Aorta (tissue), 5 donors: ENCODE results near the gene NFKBIB. TPM values are rescaled to one million over a fixed set of nuclear protein-coding genes. Genes with fewer than 3 reads are reported as not detected.
"Not testable (repeated sequence)": the region's sequence is repeated elsewhere in the genome, so short reads cannot be mapped to it uniquely, and the experiment has no call there.

Experiments
- ATAC-seq: fragments of 200-7000 bp; cut with Tn5 transposase; one replicate; pipeline ENCODE4 v1.9.1; 2022; ENCODE audit warnings: moderate library complexity; ENCODE audit not compliant: low FRiP score
- DNase-seq, 2 donors: peaks; one replicate each; pipeline ENCODE4 v3.0.0-alpha.2; 2020
- H3K27ac ChIP-seq, 2 donors: one replicate each; pipeline ENCODE4 v1.5.1; 2013; ENCODE audit warnings: low read length in 2 of 2, mild to moderate bottlenecking in 2 of 2, moderate library complexity in 2 of 2, control low read depth in 1 of 2, inconsistent platforms in 1 of 2, low read depth in 1 of 2
- H3K27me3 ChIP-seq, 2 donors: one replicate each; pipeline ENCODE4 v1.6.1; 2013; ENCODE audit warnings: control low read depth in 1 of 2, low read length in 1 of 2, mild to moderate bottlenecking in 1 of 2, moderate library complexity in 1 of 2; ENCODE audit not compliant: insufficient read depth in 2 of 2, control insufficient read depth in 1 of 2
- H3K36me3 ChIP-seq, 2 donors: one replicate each; pipeline ENCODE4 v1.6.1; 2013; ENCODE audit warnings: control low read depth in 1 of 2, low read length in 1 of 2, mild to moderate bottlenecking in 1 of 2; ENCODE audit not compliant: insufficient read depth in 2 of 2, control insufficient read depth in 1 of 2
- H3K4me1 ChIP-seq, 2 donors: one replicate each; pipeline ENCODE4 v1.6.1; 2013; ENCODE audit warnings: low read length in 2 of 2, control low read depth in 1 of 2, mild to moderate bottlenecking in 1 of 2, moderate library complexity in 1 of 2; ENCODE audit not compliant: insufficient read depth in 2 of 2, control insufficient read depth in 1 of 2
- H3K4me3 ChIP-seq, 2 donors: one replicate each; pipeline ENCODE4 v1.5.1; 2013; ENCODE audit warnings: low read length in 2 of 2, control low read depth in 1 of 2, mild to moderate bottlenecking in 1 of 2
- H3K9me3 ChIP-seq: one replicate; pipeline ENCODE4 v1.6.1; 2013; ENCODE audit warnings: mild to moderate bottlenecking, low read length; ENCODE audit not compliant: control insufficient read depth
- WGBS, 2 donors: extraction: QIAGEN DNeasy Blood & Tissue Kit; methylation state at CpG; one replicate each; pipeline ENCODE4 v1.1.7; 2013; 5-methylcytosine and 5-hydroxymethylcytosine counted together
- intact Hi-C, 2 donors: fragments of 100-400 bp; cut with DNase I; formaldehyde crosslinking; loops; one replicate each; pipeline versions ENCODE4 v1.14.2 to v1.15.0; 2022
- polyA plus RNA-seq, 2 donors: library from polyadenylated mRNA; stranded (reverse); fragments of 200-250 nt; gene quantifications; one replicate each; pipeline ENCODE4 v1.2.3, GENCODE V29; 2013
- total RNA-seq, 2 donors: library from RNA; stranded (reverse); fragmentation: NEBNext Ultra II Directional; extraction: Animal tissue kit (Norgen Biotek cat#: 25700); gene quantifications; one replicate each; pipeline ENCODE4 v1.2.1, GENCODE V29; 2021
- donor health status: healthy with polysubstance abuse.
- donor health status: Bipolar disorder and iron deficiency.
- donor health status: DM: no; HTN: no; CAD: no.
- donor health status: DM: no; HTN: no; CAD: no.
- donor health status: DM: yes; HTN: yes; CAD: no.

The NFKBIB gene
- total and polyA plus RNA-seq, 4 donors, result 16.0 to 30.1 (median 24.0) TPM

GRCh38 chr19:38879400-38879751 lies 20.4 kb upstream of the NFKBIB start:
- no peak overlapping the region for H3K27ac ChIP-seq
- H3K36me3 ChIP-seq, result no peaks in the 10 kb centered on the region
- no peak overlapping the region for H3K4me3 ChIP-seq
- intact Hi-C loops, result loop anchor here (10.0 kb wide), 3 partner anchors 115 to 365 kb away; no protein-coding TSS in a partner anchor
- H3K27me3 ChIP-seq, result no peaks in the 10 kb centered on the region
- H3K9me3 ChIP-seq, result no peaks in the 10 kb centered on the region
- ATAC-seq, result no peak
- no peaks in the 10 kb centered on the region for H3K4me1 ChIP-seq
- DNase-seq, result no peak
- 85 to 87% methylated on average over 11 of the region's 11 CpGs for WGBS, 2 donors

- no peak overlapping the region for H3K4me3 ChIP-seq
- no peaks in the 10 kb centered on the region for H3K9me3 ChIP-seq
- H3K4me1 ChIP-seq, result no peaks in the 10 kb centered on the region
- no peak for ATAC-seq
- intact Hi-C loops, result loop anchor here in 1 of 2 donors (10.0 kb wide), 1 partner anchor 475 kb away; the partner anchor contains the start of gene FAM98C
- WGBS, 2 donors, result 92% methylated on average over 17 to 19 of the region's 19 CpGs
- no peak for DNase-seq
- no peaks in the 10 kb centered on the region for H3K36me3 ChIP-seq
- H3K27me3 ChIP-seq, result no peaks in the 10 kb centered on the region
- H3K27ac ChIP-seq, result no peak overlapping the region
These were observed 19.5 kb upstream of the NFKBIB start for GRCh38 chr19:38880076-38880881.

GRCh38 chr19:38880882-38881609 lies 18.7 kb upstream of the NFKBIB start:
- Histone ChIP-seq H3K27me3 (no peaks in the 10 kb centered on the region), H3K36me3 (no peaks in the 10 kb centered on the region), H3K27ac (no peak overlapping the region), H3K4me1 (no peaks in the 10 kb centered on the region), H3K9me3 (no peaks in the 10 kb centered on the region), H3K4me3 (no peak overlapping the region)
- intact Hi-C loops, result loop anchor here in 1 of 2 donors (10.0 kb wide), 1 partner anchor 476 kb away; the partner anchor contains the start of gene FAM98C
- no peak for ATAC-seq
- DNase-seq, result no peak
- WGBS, 2 donors, result 90 to 92% methylated on average over 19 of the region's 19 CpGs

- no peaks in the 10 kb centered on the region for H3K36me3 ChIP-seq
- no peaks in the 10 kb centered on the region for H3K4me1 ChIP-seq
- no peak overlapping the region for H3K27ac ChIP-seq
- ATAC-seq, result no peak
- no peaks in the 10 kb centered on the region for H3K27me3 ChIP-seq
- 93 to 94% methylated on average over 9 of the region's 9 CpGs for WGBS, 2 donors
- DNase-seq, result no peak
- intact Hi-C loops, result loop anchor here in 1 of 2 donors (10.0 kb wide), 1 partner anchor 478 kb away; the partner anchor contains the start of gene FAM98C
- no peak overlapping the region for H3K4me3 ChIP-seq
- H3K9me3 ChIP-seq, result no peaks in the 10 kb centered on the region
These were observed 16.5 kb upstream of the NFKBIB start for GRCh38 chr19:38883286-38883685.

GRCh38 chr19:38884691-38885090 lies 15.1 kb upstream of the NFKBIB start:
- not testable (repeated sequence) for DNase-seq, H3K27me3 ChIP-seq, H3K9me3 ChIP-seq, H3K4me1 ChIP-seq, H3K36me3 ChIP-seq, H3K4me3 ChIP-seq, ATAC-seq, H3K27ac ChIP-seq
- 95 to 97% methylated on average over 3 of the region's 3 CpGs for WGBS, 2 donors
- intact Hi-C loops, result loop anchor here in 1 of 2 donors (10.0 kb wide), 1 partner anchor 480 kb away; the partner anchor contains the start of gene FAM98C

- WGBS, 2 donors, result 93% methylated on average over 17 of the region's 17 CpGs
- Histone ChIP-seq H3K36me3 (peaks cover 0 to 6% of the 10 kb centered on the region in 2 donors), H3K4me3 (no peak overlapping the region)
These were observed 10.9 kb upstream of the NFKBIB start for GRCh38 chr19:38888876-38889275.

GRCh38 chr19:38889803-38890202 lies 10.0 kb upstream of the NFKBIB start:
- no peak overlapping the region for H3K27ac ChIP-seq
- 90 to 93% methylated on average over 8 of the region's 8 CpGs for WGBS, 2 donors
- no peak for DNase-seq
- H3K4me1 ChIP-seq, result no peaks in the 10 kb centered on the region
- ATAC-seq, result no peak
- peaks cover 0 to 6% of the 10 kb centered on the region in 2 donors for H3K36me3 ChIP-seq
- no peaks in the 10 kb centered on the region for H3K9me3 ChIP-seq
- intact Hi-C loops, result loop anchor here in 1 of 2 donors (10.0 kb wide), 1 partner anchor 485 kb away; the partner anchor contains the start of gene FAM98C
- H3K27me3 ChIP-seq, result no peaks in the 10 kb centered on the region
- H3K4me3 ChIP-seq, result no peak overlapping the region

More at GRCh38 chr19:38888876-38889275, 10.9 kb upstream of the NFKBIB start:
- ATAC-seq (no peak), DNase-seq (no peak)
- H3K4me1 ChIP-seq, result no peaks in the 10 kb centered on the region
- no peaks in the 10 kb centered on the region for H3K27me3 ChIP-seq
- intact Hi-C loops, result loop anchor here in 1 of 2 donors (10.0 kb wide), 1 partner anchor 484 kb away; the partner anchor contains the start of gene FAM98C
- no peak overlapping the region for H3K27ac ChIP-seq
- no peaks in the 10 kb centered on the region for H3K9me3 ChIP-seq

- no peak overlapping the region for H3K27ac ChIP-seq
- no peak for DNase-seq
- intact Hi-C loops, result no loop called here
- H3K27me3 ChIP-seq, result no peaks in the 10 kb centered on the region
- no peak for ATAC-seq
- no peaks in the 10 kb centered on the region for H3K9me3 ChIP-seq
- H3K4me1 ChIP-seq, result no peaks in the 10 kb centered on the region
- no peak overlapping the region for H3K4me3 ChIP-seq
- H3K36me3 ChIP-seq, result peaks cover 0 to 6% of the 10 kb centered on the region in 2 donors
These were observed 9.1 kb upstream of the NFKBIB start for GRCh38 chr19:38890686-38891085.
